Right kidney (tissue), 1 donor: ENCODE measurements around the gene DCAF6.
"Not testable (repeated sequence)": the region's sequence is repeated elsewhere in the genome, so short reads cannot be mapped to it uniquely, and the experiment has no call there.

ENCODE experiments used
- DNase-seq: peaks from one replicate; pipeline ENCODE4 v3.0.0-alpha.2; 2016

Gene DCAF6

DNA sequence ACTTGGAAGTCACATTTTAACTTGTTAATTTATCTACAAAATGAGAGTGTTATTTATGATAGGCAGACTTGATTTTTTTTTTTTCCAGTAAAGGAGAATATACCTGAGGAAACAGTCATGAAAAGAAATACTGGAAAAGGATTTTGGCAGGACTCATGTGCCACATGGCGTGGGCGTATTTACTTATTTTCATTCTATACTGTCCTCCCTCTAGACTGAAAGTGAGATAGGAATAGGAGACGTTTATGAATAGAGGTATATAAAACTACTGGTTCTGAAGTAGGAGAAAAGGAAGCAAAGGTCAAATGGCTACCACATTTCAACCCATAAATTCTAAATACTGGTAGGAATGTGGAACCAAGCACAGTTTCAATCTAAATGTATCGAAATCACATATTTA lies 95.1 kb downstream of the DCAF6 start:
- no peak for DNase-seq

DNA sequence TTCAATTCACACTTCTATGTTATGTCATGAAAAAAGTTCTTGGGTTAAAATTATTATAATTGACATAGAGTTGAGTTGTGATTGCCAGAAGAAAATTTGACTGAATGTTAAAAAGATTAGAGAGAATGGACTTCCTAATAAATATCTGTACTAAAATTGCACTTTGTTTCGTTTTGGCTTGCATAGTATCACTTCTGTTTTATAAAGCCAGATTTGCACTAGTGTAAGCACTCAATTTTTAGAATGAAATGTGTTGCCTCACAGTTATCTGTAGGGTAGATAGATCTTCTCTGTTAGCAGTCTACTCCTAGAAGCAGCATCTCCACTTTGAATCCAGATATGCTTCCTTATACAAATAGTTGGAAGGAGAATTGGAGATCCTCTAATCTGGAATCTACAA lies 95.5 kb downstream of the DCAF6 start:
- DNase-seq, result no peak

DNA sequence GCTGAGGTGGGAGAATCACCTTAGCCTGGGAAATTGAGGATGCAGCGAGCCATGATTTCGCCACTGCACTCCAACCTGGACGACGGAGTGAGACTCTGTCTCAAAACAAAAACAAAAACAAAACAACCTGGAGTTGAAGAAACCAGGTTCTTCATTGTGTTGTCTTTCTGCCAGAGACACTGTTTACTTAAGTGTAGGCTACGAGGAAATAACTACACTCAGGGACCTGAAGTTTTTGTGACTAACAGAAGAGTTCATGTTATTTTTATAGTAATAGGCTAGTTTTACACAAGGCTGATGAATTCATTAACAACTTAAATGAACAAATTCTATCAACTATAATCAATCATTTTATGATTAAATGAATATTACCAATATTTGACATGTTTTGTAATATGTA lies 98.9 kb downstream of the DCAF6 start:
- no peak for DNase-seq

DNA sequence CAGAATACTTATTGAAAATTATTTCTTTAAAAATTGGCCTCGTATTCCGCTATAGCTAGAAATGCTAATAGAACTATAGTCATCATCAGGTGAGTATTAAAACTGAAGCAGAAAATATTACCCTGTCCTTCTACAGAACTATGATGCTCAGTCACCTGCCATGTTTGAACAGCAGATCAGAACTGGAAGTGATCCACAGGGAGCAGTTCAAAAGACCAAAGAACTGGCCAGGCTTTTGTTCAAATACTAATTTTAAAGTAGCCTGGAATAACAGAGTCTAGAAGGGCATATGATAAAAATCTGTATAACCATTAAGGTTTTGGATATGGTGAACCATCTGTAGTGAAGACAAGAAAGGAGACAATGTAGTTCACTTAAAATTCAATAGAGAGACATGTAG lies 105.9 kb downstream of the DCAF6 start:
- DNase-seq, result no peak

DNA sequence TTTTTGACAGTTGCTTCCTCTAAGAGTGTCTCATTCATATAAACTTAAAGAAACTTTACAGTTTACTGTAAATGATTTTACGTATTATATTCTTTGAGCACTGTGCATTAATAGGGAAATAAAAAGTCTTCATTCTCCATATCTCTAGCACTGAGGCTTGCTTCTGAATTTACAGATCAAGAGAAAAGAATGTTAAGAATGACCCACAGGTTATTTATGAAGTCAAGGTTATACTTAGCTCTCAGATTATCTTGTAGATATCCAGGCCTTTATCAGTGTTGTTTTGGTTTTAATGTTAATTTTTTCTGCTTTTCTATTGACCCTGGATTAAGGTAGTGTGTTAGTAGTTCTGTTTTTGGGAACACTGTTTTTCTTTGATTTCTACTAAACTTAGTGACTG lies 108.8 kb downstream of the DCAF6 start:
- DNase-seq, result no peak

DNA sequence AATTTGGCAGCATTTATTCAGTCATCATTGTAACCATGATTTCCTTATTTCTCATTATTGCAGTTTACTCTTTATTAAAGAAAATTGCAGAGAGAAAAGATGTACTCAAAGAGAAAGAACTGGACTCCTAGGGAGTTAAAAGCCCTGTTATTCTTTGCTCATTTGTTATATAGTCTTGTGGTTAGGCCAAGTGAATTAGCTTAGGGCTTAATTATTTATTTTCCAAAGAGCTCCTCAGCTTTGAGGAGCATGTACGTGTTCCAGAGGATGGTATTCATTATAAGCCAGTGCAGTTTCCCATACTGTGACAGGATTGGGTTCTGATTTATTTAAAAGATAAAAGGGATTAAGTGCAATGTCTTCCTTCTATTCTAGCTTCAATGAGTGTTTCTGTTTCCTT lies 113.8 kb downstream of the DCAF6 start:
- no peak for DNase-seq

DNA sequence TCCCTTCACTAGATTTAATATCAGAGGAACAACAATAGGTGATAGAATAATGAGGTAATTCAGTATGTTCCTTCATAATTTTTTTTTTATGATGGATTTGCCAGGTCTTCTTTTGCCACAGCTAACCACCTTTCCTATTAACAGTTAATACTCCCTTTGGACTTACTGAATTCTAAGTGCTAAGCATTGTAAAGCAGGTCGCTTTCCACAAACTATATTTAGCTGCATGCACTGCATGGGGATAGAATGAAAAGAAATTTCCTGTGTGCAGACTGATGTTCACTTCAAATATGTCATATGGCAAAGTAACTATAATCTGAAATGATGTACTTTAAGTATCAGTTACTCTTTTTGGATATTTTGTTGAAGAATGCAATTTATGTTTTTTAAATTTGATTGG lies 114.4 kb downstream of the DCAF6 start:
- DNase-seq, result no peak

DNA sequence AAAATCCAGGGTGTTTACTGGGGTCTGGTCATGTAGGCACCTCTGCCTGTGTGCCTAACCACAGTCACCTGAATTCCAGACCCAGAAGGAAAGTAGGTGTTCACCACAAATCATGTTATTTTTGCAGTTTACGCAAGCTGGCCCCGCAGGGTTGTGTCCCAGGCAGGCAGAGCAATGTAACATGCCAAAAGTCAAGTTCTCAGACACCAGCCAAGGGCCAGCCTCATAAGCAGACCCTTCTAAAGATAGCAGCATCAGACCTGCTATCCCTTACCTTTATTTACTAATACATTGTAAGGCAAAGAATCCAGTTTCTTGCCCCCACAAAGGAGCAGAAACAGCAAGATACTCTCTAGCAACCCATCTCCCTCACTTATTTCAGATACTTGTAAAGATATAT lies 117.2 kb downstream of the DCAF6 start:
- no peak for DNase-seq

DNA sequence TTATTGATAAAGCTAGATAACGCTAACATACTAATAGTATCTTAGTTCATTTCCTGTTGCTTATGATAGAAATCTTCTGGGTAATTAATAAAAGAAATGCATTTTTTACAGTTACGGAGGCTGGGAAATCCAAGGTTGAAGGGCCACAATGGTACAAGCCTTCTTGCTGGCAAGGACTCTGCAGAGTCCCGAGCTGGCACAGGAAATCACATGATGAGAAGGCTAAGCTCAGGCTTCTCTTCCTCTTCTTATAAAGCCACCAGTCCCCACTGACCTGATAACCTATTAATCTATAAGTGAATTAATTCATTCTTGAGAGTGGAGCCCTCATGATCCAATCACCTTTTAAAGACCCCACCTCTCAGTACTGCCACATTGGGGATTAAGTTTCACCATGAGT lies 117.6 kb downstream of the DCAF6 start:
- no peak for DNase-seq

DNA sequence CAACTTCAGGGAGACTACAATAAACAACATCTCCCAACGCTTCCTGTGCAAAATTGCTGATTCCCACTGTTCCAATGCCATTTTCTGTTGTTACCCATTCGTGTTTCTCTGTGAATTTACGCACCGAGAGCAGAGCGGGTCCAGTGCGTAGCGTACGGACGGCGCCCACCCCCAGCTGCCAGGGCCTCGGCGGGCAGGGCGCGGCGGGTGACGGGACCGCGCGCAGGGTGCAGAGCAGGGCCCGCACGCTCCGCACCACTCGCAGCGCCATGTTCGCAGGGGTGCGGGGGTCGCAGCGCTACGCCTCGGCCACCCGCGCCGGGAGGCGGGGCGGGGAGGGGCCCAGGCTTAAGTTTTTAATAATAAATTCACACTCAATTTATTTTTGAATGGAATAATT lies 119.7 kb downstream of the DCAF6 start:
- not testable (repeated sequence) for DNase-seq

DNA sequence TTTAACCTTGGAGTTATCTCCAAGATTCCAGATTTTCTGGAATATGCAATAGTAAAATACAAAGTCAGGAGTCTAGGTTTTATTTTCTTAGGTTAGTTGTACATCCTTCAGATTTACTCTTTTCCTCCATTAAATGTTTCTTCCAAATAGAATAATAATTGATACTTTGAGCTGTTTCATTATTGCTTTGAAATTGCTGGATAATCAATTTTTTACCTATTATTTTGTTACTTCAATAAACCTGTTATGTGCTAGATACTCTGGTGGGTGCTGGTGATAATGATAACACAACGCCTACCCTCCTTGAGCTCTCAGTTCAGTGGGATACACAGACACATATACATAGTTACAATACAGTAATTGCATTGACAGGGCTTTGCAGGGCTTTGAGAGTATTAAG lies 120.9 kb downstream of the DCAF6 start:
- DNase-seq, result no peak

DNA sequence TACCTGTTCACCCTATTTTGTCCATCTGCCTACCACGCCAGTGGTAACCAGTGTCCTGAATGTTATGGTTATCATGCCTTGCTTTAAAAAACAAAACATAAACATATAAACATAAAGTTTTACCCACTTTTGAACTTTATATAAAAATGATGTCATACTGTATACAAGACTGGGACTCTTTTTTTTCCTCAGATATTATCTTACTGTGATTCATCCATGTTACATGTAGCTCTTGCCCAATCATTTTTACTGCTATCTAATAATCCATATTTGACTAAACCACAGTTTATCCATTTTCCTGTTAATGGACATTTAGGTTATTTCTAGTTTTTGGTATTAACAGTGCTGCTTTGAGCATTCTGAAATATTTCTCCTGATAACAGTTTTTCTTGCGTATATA lies 121.4 kb downstream of the DCAF6 start:
- no peak for DNase-seq

DNA sequence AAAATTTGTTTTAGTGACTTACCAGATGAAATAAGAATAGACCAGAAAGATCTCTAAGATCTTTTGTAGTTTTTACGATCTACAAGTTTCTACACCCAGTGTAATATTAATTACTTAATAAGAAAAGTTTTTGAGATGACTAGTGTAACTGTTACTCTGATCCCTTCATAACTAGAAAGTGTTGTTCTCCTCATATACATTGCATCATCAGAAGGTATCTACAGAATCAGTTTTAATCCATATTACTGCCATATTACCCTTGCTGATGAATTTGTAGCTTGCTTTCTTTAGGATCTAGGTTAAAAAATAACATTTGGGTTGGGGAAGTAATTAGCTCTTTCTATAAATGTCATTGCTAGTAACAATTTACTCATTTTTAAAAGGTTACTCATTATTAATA lies 127.7 kb downstream of the DCAF6 start:
- no peak for DNase-seq

DNA sequence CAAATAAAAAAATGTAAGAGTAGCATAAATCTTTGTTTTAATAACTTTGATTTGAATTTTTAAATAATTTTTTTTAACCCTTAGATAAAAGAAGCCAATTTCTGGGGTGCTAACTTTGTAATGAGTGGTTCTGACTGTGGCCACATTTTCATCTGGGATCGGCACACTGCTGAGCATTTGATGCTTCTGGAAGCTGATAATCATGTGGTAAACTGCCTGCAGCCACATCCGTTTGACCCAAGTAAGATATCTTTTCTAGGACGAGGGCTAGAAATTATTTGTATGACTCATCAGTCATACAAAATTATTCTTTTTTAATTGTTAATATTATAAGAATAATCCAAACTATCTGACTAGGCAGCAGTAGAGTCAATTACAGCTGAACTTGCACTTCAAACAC lies 129.0 kb downstream of the DCAF6 start:
- DNase-seq, result no peak

DNA sequence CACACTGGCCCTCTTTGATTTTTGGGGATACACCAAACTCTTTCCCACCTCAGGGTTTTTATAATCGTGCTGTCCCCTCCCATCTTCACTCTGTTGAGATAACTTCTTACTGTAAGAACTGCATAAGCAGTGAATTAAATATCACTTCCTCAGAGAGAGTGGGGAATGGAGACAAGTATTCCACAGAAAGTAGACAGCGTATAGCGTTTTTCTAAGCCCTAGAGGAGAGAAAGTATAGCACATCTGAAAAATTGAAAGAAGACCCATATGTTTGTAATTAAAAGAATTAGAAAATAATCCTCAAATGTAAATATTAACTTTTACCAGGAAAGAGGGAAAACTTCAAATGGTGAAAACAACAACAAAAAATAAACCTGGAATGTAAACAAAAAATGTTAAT lies 132.9 kb downstream of the DCAF6 start:
- DNase-seq, result no peak

DNA sequence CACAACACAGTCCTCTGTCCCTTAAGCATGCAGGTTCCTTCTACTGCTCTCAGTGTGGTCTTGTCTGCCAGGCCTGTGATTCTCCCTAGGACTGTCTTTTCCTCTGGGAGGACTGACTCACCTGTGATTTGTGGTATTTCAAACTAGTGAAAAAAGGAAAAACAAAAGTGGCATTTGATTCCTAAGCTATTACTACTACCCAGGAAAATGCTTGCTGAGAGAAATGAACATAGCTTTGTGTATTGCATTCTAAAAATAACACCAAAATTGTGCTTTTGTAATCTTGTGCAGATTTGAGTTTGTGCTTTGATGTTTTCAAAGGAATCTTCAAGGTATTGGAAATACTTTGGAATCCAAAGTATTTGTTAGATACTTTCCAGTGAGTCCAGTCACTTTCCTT lies 143.3 kb downstream of the DCAF6 start:
- DNase-seq, result no peak

DNA sequence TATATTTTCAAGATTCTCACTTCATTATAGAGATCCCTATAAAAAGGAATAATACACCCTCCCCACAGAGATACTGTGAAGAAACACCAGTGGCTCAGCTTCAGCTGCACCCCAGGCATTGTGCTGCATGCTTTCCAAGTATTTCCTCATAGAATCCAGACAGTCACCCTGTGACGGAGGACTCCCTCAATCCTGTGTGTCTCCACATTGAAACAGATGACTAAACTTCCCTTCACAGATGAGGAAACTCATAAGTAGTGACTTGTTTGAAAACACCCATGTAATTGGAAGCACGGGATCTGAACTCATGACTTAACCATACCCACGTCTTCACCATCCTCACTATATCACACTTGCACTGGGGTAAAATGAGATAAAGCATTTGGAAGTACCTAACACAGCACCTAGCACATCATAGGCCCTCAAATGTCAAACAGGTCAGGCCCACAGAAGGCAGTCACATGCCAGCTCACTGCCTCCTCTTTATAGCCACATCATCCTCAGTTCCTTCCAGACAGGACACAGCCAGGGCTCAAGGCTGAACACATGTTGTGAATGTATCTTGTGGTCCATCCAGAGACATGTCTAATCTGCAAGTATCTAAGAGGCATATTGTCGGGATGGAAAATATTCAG lies 145.0 kb downstream of the DCAF6 start:
- no peak for DNase-seq

DNA sequence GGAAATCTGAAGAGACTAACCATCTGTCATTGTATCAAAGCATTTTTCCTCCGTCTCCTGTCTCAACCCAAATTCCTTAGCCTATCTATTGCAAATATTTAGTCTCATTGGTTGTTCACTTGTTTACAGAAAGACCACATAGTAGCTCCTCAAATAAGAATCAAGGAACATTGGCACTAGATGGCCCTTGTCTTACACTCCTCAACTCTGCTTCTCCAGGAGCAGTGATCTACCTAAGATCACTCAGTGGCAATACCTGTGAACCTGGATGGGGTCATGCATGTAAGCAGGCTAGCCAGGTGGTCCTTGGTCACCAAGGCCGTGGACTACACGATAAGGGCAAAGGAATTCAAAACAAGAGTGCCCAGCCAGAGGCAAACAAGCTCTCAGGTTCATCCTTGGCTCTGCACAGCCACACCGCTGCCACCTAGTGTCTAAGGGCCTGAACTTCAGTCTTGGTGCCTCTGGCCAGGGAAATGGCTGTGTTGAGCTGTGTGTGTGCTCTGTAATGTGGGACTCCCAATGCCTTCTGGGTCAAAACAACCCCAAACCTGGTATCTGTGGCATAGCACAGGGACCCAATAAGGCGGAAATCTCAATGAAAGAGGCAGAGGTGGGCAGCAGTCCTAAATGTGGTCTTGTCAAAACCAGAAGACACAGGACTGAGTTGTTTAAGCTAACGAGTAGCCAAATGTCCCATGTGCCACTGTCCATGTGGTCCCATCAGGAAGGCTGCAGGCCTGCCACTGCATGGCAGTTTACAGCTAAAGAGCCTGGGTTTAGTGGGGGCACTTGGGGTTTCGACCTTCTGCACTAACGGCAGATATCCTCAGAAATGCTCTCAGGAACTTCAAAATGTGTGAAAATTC lies 145.8 kb downstream of the DCAF6 start:
- DNase-seq, result peak; percentile 44

DNA sequence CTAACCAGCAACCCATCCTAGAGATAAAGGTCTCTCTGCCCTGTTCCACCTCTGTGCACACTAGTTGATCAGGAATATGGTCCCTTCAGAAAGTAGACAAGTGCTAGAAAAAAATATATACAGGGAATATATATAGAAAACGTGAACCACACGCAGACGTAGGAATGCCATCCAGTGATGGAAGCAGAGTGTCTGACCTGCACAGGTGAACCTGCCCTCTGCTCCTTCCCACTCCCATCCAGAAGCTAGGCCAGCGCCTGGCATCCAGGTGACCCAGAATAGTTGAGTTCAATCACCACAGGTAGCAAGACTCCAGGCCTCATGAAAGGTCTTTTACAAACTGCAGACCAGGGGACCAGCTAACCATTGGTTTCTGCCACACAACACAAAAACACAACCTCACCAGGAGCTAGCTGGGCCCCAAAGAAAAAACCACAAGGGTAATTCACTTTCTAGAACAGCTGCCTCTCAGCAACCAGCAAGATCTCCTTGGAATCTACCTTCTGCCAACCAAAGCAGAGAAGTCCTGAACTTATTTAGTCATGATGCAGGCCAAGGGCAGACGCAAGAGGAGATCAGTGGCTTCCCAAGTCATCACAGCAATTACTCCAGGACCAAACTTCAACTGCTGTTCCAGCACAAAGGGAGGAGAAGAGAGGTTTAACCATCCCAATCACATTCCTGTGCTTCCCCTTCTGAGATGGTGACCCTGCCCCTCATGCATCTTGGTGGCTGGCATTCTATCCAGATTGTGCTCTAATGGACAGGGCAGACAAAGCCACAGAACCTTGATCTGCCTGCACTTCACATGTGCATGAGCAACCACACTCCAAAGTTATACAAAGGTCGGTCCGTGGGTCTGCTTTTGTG lies 147.2 kb downstream of the DCAF6 start:
- DNase-seq, result no peak

DNA sequence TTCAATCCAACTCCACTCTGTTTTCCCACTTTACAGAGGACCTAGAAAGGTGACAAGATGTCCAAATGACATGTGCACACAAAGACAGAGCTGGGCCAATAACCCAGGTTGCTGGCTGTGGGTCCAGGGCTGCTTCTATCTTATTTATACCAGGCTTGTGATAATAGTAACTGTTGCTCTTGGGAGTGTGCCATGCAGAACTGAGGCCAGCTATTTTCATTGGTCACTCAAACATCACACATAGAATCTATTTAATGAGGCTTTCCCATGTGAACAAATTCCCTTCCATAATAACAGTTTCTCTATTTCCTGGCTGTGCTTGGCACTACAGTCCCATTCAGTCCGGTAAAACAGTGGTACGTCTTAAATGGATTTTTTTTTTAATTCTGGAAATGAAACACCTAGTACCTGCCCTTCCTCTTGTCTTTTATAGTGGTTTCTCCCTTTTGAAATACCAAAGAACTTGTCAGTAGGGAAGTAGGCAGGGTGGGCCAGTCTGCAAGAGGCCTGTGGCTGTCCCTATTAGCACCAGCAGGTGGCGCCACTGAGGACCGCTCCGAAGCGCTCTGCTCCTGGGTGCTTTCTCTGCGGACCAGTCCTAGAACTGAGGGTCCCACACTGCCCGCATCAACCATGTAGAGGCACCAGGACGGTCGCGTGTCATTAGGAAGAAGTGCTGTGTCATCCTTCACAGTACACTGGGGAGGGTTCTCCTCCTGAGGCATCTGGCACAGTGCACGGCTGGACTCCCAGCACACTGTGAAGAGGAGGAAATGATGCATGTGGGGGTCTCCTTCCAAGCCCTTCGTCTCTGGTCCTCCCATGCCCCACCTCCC lies 148.1 kb downstream of the DCAF6 start:
- DNase-seq, result peak; percentile 46

DNA sequence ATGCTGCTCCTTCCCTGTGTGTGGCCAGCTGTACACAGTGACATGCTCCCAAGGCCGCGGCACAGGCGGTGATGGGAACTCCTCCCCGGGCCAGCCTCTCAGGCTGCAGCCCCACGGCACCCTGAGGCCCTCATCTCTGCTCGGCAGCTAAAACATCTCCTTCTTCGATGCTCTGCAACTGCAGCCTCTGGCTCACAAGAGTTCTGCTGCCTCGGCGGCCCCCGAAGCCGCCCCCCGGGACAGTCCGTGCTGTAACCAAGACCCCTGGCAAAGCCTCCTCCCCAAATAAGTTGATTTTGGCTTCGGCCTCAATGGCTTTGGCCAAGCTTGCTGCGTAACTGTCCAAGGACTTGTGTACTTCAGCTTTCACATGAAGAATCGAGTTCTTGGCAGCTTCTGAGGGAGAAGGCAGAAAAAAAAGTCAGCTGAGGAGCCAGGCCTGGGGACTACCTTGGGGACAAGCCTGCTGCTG lies 149.0 kb downstream of the DCAF6 start:
- DNase-seq, result no peak

DNA sequence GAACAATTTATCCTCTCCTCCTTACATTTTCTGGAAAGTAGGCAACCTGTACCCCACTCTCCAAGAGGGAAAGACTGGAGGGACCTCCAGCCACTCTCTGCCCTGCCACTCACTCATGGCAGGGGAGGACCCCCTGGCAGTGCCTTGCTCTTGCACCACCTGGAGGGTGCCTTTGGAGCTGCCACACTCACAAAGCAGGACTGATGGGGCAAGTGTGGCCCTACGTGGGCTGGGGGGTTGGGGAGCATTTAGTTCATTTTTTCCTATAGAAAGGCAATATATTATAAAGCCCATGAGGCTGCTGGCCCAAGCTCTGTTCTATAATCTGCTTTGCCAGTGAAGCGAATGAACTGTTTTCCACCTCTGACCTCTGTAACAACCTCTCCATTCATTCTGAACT lies 150.0 kb downstream of the DCAF6 start:
- no peak for DNase-seq
